IPS-20b (cell line): ENCODE results near the gene PRMT9.

ENCODE experiments used
- H3K27ac ChIP-seq: one replicate; pipeline ENCODE4 v1.5.1; 2013; ENCODE audit warnings: low read length
- H3K27me3 ChIP-seq: 2 replicates; pipeline ENCODE4 v1.6.1; 2013; ENCODE audit warnings: mild to moderate bottlenecking, low read length, inconsistent platforms; ENCODE audit not compliant: insufficient read depth
- H3K36me3 ChIP-seq: 2 replicates; pipeline ENCODE4 v1.6.1; 2013; ENCODE audit warnings: low read depth, mild to moderate bottlenecking, inconsistent platforms, low read length, moderate library complexity; ENCODE audit not compliant: insufficient read depth
- H3K4me1 ChIP-seq: 2 replicates; pipeline ENCODE4 v1.6.1; 2013; ENCODE audit warnings: mild to moderate bottlenecking, control low read depth, inconsistent platforms, low read length, moderate library complexity; ENCODE audit not compliant: insufficient read depth
- H3K4me3 ChIP-seq: 2 replicates; pipeline ENCODE4 v1.5.1; 2013; ENCODE audit warnings: mild to moderate bottlenecking, low read length, inconsistent platforms
- H3K9ac ChIP-seq: 2 replicates; pipeline ENCODE4 v1.6.1; 2013; ENCODE audit warnings: low read depth, mild to moderate bottlenecking, inconsistent platforms, low read length, moderate library complexity
- H3K9me3 ChIP-seq: 2 replicates; pipeline ENCODE4 v1.6.1; 2013; ENCODE audit warnings: mild to moderate bottlenecking, low read depth, low read length, inconsistent platforms; ENCODE audit not compliant: insufficient read depth

Gene PRMT9

DNA sequence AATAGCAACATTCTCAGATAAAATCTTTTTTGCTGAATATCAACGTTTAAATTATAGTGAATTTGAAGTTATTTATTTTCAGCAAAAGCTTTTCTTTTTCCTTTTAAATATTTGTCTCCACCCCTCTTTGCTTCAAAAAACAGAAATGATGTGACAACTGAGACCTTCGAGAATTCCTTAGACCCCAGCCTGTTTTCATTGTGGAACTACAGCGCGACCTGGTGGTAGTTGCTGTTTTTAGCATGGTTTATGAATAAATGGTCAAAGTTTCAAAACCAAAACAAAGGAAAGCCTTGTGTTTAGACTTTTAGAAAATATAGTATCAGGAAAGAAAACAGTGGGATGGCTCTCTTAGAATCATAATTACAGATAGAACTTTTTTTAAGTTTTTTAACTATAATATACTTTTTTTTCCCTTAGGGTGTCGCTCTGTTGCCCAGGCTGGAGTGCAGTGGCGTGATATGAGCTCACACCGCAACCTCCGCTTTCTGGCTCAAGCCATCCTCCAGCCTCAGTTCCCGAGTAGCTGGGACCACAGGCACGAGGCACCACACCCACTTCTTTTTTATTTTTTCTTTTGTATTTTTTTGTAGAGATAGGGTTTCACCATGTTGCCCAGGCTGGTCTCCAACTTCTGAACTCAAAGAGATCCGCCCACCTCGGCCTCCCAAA lies 93.6 kb downstream of the PRMT9 start:
- H3K36me3 ChIP-seq: no peaks in the 10 kb centered on the region
- H3K9ac ChIP-seq: no peak overlapping the region
- no peaks in the 10 kb centered on the region for H3K27me3 ChIP-seq
- H3K27ac ChIP-seq: no peak overlapping the region
- H3K9me3 ChIP-seq: no peaks in the 10 kb centered on the region
- no peaks in the 10 kb centered on the region for H3K4me1 ChIP-seq
- H3K4me3 ChIP-seq: no peak overlapping the region

- Histone ChIP-seq H3K4me3 (no peak overlapping the region), H3K9ac (no peak overlapping the region), H3K9me3 (peaks cover 2% of the 10 kb centered on the region; the same call in 1 of the 2 replicates), H3K4me1 (no peaks in the 10 kb centered on the region), H3K36me3 (no peaks in the 10 kb centered on the region), H3K27me3 (no peaks in the 10 kb centered on the region), H3K27ac (no peak overlapping the region)
Observed at GRCh38 chr4:147589586-147589985, 94.4 kb downstream of the PRMT9 start.
